GM19193 (cell line): Measurements from ENCODE around the gene ST8SIA5.

Experiments used
- POLR2A ChIP-seq: IDR thresholded peaks from 4 replicates; pipeline ENCODE4 v1.6.1; 2011; ENCODE audit not compliant: insufficient read depth, insufficient read length; ENCODE audit errors: extremely low read depth

The ST8SIA5 gene

DNA sequence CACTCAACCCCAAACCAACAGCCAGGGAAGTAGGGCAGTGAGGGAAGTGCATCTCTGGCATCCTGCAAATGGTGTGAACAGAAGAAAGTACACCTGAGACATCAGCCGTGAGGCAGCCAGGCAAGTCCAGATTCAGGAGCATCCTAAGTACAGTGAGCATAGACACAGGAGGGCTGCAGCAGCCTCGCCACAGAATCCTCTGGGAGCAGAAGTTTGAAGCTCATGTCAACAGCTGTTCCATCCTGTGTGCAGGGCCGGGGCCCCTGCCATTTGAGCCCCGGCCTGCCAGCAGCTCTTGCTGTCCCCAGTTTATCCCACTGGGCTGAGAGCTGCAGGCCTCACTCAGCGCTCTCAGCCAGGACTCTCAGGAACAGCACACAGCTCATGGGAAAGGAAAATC is 114.3 kb downstream of the ST8SIA5 start:
- no peak for TF ChIP-seq POLR2A

DNA sequence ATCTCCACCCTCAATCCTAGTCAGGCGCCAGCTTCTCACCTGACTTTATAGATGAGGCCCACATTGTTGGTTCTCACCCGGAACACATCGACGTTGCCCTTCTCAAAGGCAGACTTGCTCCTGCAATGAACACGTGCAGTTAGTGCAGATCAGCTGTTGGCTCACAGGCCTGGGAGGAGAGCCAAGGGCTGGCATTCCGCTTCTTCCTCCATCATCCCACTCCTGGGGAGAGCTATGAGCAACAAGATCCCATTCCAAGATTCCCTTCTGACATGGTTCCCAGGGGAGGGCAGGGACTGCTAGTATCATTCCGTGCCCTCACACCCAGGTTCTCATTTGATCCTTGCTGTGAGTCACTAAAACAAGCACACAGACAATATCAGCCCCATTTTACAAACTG is 114.9 kb downstream of the ST8SIA5 start:
- TF ChIP-seq POLR2A: no peak

DNA sequence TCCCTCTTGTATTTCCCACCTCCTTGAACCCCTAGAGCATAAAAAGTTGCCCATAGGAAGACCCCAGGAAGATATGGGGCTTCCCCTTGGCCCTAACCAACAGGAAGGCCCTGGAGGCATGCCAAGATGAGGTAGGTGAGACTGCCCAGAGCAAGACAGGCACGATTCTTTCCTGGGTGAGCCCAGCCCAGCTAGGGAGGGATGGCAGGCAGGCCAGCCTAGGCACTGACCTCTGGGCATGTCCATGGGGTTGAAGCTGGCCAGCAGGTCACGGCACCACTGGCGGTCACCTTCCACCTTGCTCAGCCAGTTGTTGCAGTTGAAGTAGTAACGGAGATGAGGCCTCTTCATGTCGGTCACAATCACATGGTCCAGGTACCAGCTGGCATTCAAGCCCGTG is 117.5 kb downstream of the ST8SIA5 start:
- no peak for TF ChIP-seq POLR2A

DNA sequence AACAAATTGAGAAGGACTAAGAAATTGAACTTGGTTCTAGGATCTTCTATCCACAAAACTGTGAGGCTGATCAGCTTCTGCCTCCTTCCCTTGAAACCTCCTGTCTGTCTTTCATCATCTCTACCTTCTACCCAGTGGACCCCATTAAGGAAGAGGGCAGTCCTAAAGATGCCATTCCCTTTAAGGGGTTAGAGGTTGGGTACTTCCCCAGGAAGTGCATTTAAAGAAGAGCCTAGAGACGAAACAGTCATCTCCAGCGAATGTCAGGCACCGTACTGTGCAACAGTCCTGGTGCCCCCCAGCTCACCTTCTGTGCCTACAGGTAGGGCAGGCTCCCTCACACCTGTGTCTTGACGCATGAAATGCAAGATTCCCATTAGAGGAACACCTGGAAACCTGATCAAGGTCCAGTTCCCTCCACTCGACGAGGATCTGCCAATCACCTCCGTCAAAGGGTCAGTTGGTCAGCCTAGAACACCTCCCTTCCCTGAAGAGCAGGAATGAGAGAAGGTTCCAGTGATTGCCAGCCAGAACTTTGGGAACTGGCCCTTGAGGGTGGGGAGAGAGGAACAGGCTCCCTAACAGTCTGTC is 120.7 kb downstream of the ST8SIA5 start:
- TF ChIP-seq POLR2A: no peak

DNA sequence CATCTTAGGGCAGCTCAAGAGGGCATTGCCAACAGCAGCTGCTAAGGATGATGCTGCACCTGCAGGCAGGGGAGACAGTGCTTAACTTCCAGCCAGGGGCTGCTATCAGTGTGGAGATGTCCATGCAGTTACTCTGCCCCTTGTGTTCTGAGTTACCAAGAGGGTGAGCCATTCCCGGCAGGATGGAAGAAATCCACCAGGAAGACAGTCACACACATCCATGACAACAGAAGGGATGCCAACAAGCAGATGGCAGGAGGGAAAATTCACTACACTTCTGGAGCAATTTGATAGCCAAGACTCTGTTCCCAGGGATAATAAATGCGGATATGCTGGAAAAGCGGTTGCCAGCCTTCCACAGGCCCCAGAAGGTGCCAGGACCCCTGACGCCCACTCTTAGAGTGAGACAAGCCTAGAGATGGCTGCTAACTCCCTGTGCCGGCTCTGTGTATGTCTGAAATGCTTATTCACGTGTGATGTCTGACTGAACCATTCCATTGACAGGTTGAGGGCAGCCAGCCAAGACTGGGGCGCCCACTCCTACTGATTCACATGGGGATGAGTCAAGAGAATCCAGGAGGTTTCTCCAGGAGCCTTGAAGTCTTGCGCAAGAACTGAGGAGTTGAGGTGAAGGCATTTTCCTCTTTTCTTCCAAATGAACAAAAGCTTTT is 124.3 kb downstream of the ST8SIA5 start:
- TF ChIP-seq POLR2A: no peak

DNA sequence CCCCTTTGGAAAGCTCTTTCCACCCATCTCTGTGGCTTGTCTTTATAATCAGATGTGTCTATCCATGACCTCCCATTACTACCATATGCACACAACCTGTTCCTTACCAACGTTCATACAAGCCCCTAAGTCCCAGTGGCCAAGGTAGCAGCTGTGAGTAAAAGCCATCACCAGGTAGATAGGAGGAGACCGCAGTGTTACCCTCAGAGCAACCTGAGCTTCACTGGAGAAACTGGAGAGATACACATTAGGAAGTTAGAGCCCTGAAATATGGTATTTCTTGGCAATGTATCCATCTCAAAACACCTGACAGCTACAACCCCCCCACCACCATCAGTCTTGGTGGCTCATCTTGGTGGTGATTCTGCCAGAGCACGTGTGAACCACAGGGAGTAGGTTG is 125.9 kb downstream of the ST8SIA5 start:
- no peak for TF ChIP-seq POLR2A

DNA sequence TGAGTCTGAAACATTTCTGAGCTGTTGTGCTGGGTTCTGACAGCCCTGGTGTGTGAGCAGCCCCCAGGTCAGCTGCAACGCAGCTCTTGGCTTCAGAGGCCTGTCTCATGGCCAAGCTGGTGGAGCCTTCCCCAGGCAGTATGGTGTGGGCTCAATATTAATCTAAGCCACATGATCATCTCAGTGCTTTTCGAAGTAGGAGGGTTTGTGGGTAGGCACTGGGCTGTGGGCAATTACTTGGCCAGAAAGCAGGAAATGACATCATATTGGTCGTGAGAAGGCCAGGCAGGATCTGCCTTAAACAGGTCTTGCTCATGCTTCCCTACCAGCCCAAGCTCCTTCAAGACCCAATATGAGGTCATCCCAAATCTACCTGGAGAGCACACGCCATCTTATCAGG is 126.7 kb downstream of the ST8SIA5 start:
- TF ChIP-seq POLR2A: no peak

DNA sequence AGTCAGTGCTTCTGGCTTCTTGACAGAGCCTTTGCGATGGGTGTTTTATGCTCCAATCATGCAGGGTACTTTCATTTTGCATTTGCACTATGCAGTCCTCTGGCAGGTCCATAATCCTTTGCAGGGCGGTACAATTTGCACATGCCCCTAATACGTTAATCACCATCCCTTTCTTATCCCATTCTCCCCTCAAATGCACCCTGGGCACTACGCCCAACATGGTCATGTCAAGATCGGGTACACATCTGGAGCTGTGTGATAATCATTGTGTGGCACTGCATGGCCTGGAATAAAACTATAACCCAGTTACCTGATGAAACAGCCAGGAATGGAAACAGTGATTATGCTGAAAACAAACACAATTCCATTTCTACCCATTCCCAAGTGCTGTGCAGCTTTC is 127.5 kb downstream of the ST8SIA5 start:
- no peak for TF ChIP-seq POLR2A

DNA sequence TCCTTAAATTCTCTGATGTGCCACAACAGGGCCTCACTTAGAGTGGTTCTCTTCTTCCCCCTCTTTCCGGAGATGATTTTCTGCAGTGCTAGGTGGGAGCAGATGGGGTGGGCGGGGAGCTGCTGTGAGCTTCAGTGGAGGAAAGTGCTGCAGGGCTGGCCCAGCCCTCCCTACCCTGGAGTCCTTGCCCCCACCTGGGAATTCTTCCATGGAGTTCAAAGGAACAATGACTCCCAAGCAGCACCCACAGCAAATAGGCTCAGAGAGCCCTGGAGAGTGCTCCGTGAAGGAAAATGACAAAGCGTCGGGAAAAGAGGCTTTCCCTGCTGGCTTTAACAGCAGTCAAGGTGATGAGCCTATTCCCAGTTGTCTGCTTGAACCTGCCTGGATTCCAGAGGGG is 128.6 kb downstream of the ST8SIA5 start:
- no peak for TF ChIP-seq POLR2A

DNA sequence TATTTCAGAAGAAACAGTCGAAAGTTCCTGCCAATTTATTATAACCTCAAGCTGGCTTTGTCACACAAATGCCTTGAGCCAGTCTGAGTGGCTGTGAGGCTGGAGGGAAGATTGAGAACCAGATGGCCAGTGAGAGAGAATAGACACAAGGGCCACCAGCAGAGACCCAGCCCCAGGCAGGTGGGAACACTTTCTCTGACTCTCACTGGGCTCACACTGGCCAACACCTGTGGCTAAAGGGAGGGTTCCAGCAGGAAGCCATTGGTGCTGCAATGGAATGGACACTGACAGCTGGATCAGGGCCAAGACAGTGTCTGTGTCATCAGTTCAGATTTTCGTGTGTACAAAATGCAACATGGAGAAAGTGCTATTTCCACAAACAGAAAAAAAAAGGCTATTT is 129.7 kb downstream of the ST8SIA5 start:
- TF ChIP-seq POLR2A: no peak

DNA sequence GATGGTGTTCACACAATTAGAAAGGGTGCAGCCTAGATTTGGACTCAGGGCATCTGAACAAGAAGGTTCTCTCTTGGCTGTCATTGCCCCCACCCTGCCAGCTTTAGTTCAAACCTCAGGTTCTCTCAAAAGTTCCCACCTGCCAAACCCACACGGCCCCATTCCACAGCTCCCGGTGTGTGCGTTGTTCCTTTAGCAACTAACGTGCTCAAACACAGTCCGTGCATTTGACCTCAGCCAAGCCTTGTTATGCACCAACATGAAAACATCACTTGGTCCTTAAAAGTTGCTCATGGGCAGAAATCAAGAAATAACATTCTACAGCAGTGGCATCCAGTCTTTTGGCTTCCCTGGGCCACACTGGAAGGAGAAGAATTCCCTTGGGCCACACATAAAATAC is 131.8 kb downstream of the ST8SIA5 start:
- TF ChIP-seq POLR2A: no peak

DNA sequence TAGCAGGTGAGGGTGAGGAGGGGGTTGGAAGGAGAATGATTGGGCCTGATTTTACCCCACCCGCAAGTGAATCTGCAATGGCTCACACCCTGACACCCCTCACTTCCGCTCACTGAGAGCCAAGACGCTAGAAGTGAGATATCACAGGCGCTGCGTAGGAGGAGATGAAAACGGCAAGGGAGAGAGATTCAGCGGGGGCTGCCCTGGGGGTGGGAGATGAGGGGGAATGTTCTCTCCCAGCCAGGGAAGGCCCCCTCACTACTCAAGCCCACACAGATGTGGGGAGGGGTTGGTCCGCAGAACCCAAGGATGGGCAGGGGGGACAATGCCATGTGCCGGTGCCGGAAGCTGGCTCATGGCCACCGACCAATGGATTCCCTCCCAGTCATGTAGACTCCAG is 132.7 kb downstream of the ST8SIA5 start:
- no peak for TF ChIP-seq POLR2A

DNA sequence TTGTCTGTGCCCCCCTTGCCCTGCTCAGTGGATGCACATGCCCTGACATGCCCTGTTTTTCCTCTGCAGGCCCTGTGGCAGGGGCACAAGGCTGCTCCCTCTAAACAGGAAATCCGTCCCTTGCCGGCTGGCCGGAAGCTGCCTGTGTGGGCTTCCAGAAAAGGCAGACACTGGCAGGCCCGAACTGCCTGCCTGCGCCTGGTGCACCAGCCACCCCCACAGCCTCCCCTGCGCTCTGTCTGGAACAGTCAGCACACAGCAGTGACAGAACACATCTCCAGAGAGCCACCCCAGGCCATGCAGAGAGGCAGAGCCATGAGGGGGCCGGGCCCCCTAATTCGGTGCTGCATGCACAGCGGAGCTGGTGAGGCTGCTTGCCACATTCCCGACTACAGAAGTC is 133.3 kb downstream of the ST8SIA5 start:
- no peak for TF ChIP-seq POLR2A

DNA sequence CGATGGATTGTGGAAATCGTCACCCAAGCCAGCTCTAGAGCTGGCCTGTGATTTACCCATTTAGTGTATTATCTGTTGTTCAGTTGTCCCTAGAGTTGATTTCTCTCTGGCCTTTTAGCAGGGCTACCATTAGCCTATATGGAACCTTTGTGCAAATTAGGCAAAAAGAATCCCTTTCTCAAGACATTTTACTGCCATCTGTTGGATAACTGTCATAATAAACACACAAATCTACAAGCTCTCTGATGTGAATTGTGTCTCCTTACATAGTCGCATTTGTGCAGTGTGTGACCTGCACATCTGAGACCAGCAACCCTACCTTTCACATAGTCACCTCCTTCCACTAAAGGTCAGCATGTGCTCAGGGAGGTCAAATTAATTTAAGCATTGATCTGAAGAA is 133.9 kb downstream of the ST8SIA5 start:
- TF ChIP-seq POLR2A: no peak

DNA sequence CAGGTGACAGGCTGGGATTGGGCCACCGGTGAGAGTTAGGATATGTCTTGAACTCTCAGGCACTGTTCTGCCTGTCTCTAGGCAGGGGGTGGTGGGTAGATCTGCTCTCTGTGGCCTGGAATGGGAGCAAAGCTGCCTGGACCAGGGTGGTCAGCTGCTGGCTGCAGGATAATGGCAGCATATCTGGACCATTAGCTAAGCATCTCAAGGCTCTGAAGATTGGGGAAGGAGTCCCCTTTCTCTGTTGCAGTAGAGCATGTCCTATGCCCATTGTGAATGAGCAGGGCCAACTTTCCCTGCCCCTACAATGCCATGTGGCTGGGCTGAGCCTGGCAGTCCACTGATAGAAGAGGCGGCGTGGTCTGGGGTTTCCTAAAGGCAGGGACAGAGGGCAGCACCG is 134.4 kb downstream of the ST8SIA5 start:
- no peak for TF ChIP-seq POLR2A

DNA sequence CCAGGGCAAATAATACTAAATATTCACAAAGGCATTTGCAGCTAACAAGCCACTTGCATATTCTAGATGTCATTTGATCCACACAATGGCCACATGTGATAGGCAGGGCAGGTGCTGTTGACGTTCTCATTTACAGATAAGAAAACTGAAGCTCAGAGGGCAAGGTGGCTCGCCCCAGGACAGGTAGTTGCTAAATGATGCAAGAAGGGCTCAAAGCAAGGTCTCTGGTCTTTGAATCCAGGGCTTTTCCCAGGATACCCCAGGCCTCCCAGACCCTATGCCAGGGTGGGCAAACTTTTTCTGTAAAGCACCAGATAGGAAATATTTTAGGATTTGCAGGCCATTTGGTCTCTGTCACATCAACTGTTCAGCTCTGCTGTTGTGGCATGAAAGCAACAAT is 135.0 kb downstream of the ST8SIA5 start:
- no peak for TF ChIP-seq POLR2A
